Measurements from ENCODE around the gene DGKH.

DNA sequence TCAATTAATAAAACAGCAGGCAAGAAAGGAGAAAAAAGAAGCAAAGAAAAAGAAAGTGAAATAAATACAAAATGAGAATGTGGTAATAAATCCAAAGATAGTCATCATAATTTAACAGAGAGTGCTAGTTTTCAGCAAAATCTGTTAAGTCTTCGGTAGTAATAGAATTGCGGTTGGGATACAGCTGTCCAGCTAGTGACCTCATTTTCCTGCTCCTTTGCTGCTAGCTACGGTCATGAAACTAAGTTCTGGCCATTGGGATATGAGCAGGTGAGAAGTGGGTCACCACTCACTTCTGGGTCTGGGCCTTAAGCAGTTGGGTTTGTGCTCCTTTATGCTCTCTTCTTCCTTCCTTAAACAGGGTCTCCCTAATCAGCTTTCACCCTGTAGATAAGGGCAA, 11.7 kb upstream of the DGKH start:
- TF ChIP-seq, protein P1, sequence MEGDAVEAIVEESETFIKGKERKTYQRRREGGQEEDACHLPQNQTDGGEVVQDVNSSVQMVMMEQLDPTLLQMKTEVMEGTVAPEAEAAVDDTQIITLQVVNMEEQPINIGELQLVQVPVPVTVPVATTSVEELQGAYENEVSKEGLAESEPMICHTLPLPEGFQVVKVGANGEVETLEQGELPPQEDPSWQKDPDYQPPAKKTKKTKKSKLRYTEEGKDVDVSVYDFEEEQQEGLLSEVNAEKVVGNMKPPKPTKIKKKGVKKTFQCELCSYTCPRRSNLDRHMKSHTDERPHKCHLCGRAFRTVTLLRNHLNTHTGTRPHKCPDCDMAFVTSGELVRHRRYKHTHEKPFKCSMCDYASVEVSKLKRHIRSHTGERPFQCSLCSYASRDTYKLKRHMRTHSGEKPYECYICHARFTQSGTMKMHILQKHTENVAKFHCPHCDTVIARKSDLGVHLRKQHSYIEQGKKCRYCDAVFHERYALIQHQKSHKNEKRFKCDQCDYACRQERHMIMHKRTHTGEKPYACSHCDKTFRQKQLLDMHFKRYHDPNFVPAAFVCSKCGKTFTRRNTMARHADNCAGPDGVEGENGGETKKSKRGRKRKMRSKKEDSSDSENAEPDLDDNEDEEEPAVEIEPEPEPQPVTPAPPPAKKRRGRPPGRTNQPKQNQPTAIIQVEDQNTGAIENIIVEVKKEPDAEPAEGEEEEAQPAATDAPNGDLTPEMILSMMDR (IDR thresholded peaks at IDR 0.05), result no peak
- TF ChIP-seq EZH2 (IDR thresholded peaks at IDR 0.05), result no peak
- no peak for TF ChIP-seq EZH2phosphoT487 (IDR thresholded peaks at IDR 0.05)
